Suprapubic skin (tissue), 4 donors: ENCODE measurements around the gene AHSP.

Experiments used
- EP300 ChIP-seq: sonication (generic); formaldehyde crosslinking; IDR thresholded peaks from one replicate; pipeline ENCODE4 v1.6.1; 2017; ENCODE audit warnings: antibody characterized with exemption
- POLR2A ChIP-seq, 2 donors: fragments of 450-650 bp; IDR thresholded peaks; one replicate each; pipeline ENCODE4 v1.6.1; 2017; ENCODE audit warnings: antibody characterized with exemption in 2 of 2, mild to moderate bottlenecking in 2 of 2, moderate library complexity in 2 of 2
- POLR2AphosphoS5 ChIP-seq, 3 donors: sonication (generic); formaldehyde crosslinking; IDR thresholded peaks; one replicate each; pipeline ENCODE4 v1.6.1; 2017; ENCODE audit warnings: antibody characterized with exemption in 3 of 3
- TF ChIP-seq, protein P1 (sequence below), 2 donors: fragments of 200-600 bp in 1 of 2; fragments of 450-650 bp in 1 of 2; sonication (generic) in 1 of 2; IDR thresholded peaks; one replicate each; pipeline ENCODE4 v1.5.1; 2016 to 2019; ENCODE audit warnings: antibody characterized with exemption in 2 of 2, mild to moderate bottlenecking in 1 of 2, moderate library complexity in 1 of 2

DNA sequence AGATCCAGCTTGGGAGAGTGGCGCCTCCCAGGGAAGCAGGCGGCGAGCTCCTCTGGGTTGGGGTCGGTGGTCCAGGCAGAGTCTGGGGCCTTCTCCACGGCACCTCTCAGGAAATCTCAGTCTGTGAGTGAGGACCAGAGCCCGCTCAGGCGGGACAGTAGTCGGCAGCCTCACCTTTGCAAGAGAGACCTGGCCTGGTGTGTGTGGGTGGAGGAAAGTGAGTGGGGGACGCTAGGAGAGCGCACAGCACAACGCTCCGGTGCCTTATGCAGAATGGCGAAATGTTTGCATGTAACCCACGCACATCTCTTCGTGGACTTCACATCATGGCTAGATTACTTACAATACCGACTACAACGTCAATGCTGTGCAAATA is 2.2 kb downstream of the AHSP start:
- TF ChIP-seq, protein P1, sequence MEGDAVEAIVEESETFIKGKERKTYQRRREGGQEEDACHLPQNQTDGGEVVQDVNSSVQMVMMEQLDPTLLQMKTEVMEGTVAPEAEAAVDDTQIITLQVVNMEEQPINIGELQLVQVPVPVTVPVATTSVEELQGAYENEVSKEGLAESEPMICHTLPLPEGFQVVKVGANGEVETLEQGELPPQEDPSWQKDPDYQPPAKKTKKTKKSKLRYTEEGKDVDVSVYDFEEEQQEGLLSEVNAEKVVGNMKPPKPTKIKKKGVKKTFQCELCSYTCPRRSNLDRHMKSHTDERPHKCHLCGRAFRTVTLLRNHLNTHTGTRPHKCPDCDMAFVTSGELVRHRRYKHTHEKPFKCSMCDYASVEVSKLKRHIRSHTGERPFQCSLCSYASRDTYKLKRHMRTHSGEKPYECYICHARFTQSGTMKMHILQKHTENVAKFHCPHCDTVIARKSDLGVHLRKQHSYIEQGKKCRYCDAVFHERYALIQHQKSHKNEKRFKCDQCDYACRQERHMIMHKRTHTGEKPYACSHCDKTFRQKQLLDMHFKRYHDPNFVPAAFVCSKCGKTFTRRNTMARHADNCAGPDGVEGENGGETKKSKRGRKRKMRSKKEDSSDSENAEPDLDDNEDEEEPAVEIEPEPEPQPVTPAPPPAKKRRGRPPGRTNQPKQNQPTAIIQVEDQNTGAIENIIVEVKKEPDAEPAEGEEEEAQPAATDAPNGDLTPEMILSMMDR (IDR thresholded peaks at IDR 0.05) = no peak
- TF ChIP-seq POLR2A (IDR thresholded peaks at IDR 0.05) = no peak
- TF ChIP-seq POLR2AphosphoS5 (IDR thresholded peaks at IDR 0.05) = no peak
- no peak for TF ChIP-seq EP300
